Ectodermal cell (in vitro differentiated cells): ENCODE results near the gene PROSER2.

Source experiments
- H3K27ac ChIP-seq: 2 replicates; pipeline ENCODE4 v1.7.0; 2013; ENCODE audit warnings: mild to moderate bottlenecking, low read depth, low read length; ENCODE audit not compliant: insufficient read depth, poor library complexity, severe bottlenecking
- H3K27me3 ChIP-seq: 2 replicates; pipeline ENCODE4 v1.7.0; 2013; ENCODE audit warnings: mild to moderate bottlenecking, low read length; ENCODE audit not compliant: insufficient read depth, control insufficient read depth, poor library complexity, severe bottlenecking
- H3K36me3 ChIP-seq: one replicate; pipeline ENCODE4 v1.7.0; 2013; ENCODE audit warnings: low read length; ENCODE audit not compliant: control insufficient read depth, insufficient read depth
- H3K4me1 ChIP-seq: one replicate; pipeline ENCODE4 v1.7.0; 2013; ENCODE audit warnings: low read length; ENCODE audit not compliant: control insufficient read depth, insufficient read depth
- H3K4me3 ChIP-seq: 2 replicates; pipeline ENCODE4 v1.7.0; 2013; ENCODE audit warnings: low read depth, low read length, control low read depth; ENCODE audit not compliant: insufficient read depth
- H3K9me3 ChIP-seq: 2 replicates; pipeline ENCODE4 v1.7.0; 2013; ENCODE audit warnings: mild to moderate bottlenecking, low read length, moderate library complexity; ENCODE audit not compliant: control insufficient read depth
- whole genome bisulfite sequencing, 2 experiments: methylation state at CpG; one replicate each; pipeline ENCODE4 v1.1.7; 2013; ENCODE audit warnings: missing lambda C conversion rate in 2 of 2; 5-methylcytosine and 5-hydroxymethylcytosine counted together

PROSER2 gene

GRCh38 chr10:11919271-11919670 lies 96.1 kb downstream of the PROSER2 start:
- no peaks in the 10 kb centered on the region for H3K4me1 ChIP-seq
- H3K4me3 ChIP-seq, result no peak overlapping the region
- 91 to 93% methylated on average over 7 of the region's 7 CpGs for WGBS, 2 experiments
- H3K36me3 ChIP-seq, result peaks cover 5% of the 10 kb centered on the region
- H3K27me3 ChIP-seq, result no peaks in the 10 kb centered on the region
- H3K27ac ChIP-seq, result no peak overlapping the region
- no peaks in the 10 kb centered on the region for H3K9me3 ChIP-seq
